Activated B cell treated with CpG ODN at 0.5 μM for 24 hours (primary cell): Measurements from ENCODE around the gene ASAP3. TPM values are rescaled to one million over a fixed set of nuclear protein-coding genes. Genes with fewer than 3 reads are reported as not detected.

Source experiments
- ATAC-seq: fragments of 200-7000 bp; cut with Tn5 transposase; one replicate; pipeline ENCODE4 v1.10.0; 2021; ENCODE audit warnings: low read depth, mild to moderate bottlenecking, moderate library complexity
- CTCF ChIA-PET: fragments of 350-600 bp; sonication (Branson Sonifier 250); formaldehyde crosslinking; loops from one replicate; lab custom pipeline; 2021; ENCODE audit warnings: antibody characterized with exemption; lab: Charles Lee
- POLR2A ChIA-PET: fragments of 350-600 bp; sonication (Branson Sonifier 250); formaldehyde crosslinking; loops from one replicate; lab custom pipeline; 2021; ENCODE audit warnings: antibody characterized with exemption; lab: Charles Lee
- DNase-seq: peaks from one replicate; pipeline ENCODE4 v3.0.0; 2022
- H3K27ac Mint-ChIP-seq: one replicate; pipeline ENCODE4 v1.8.0; 2020; ENCODE audit warnings: mixed read lengths
- H3K27me3 Mint-ChIP-seq: one replicate; pipeline ENCODE4 v1.8.0; 2021; ENCODE audit warnings: mixed read lengths
- H3K36me3 Mint-ChIP-seq: one replicate; pipeline ENCODE4 v1.8.0; 2021; ENCODE audit warnings: low read depth, mixed read lengths
- H3K4me1 Mint-ChIP-seq: one replicate; pipeline ENCODE4 v1.8.0; 2021; ENCODE audit warnings: mixed read lengths
- H3K4me3 Mint-ChIP-seq: one replicate; pipeline ENCODE4 v1.8.0; 2020; ENCODE audit warnings: mild to moderate bottlenecking, mixed read lengths
- H3K9me3 Mint-ChIP-seq: one replicate; pipeline ENCODE4 v1.8.0; 2020; ENCODE audit warnings: mixed read lengths
- intact Hi-C: fragments of 100-400 bp; cut with micrococcal nuclease; formaldehyde crosslinking; loops from one replicate; pipeline ENCODE4 v1.15.1; 2024
- total RNA-seq: library from RNA; stranded (reverse); gene quantifications from 2 replicates; pipeline ENCODE4 v1.2.3, GENCODE V29; 2022
- TF ChIP-seq, protein P1 (sequence below): fragments of 200-600 bp; IDR thresholded peaks from one replicate; pipeline ENCODE4 v1.8.0; 2022; ENCODE audit warnings: antibody characterized with exemption, mild to moderate bottlenecking

The ASAP3 gene
- total RNA-seq: 1.9 and 3.1 TPM in 2 replicates

DNA sequence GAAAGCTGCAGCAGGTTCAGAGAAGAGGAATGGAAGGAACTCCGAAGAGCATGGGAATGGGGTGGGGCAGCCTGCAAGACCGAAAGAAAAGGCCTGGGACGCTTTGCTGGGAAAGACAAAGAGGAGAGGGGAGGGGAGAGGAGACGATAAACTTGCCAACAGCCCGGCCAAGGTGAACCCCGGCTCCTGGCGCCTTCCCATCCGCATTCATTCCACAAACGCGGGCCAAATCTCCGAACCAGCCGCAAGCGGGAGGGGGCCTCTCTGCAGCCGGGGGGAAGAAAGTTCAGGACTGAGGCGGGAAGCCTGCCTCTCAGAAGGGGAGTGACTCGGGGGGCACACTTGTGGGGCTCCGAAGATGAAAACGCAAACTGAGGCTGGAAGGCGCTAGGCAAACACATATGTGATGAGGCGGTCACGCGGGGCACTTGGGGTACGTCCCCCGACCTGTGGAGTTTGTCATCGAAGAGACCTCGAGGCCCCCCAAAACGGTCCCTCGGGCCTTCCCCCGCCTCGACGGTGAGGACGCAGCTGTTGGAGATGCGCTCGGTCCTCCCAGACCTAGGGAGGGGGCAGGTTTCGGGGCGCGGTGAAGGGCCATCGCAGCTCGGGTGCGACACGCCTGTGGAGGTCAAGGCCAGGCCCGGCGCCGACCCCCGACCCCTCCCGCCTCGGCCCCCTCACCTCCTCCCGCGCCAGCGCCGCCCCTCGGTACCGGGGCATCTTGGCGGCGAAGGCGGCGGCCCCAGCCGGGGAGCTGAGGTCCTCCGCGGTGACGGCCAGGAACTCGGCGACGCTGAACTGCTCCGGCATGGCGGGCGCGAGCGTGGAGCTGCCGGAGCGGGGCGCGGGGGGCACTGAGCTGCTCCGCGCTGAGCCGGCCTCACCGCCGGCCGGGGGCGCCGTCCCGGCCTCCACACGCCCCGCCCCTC lies at the start of gene ASAP3:
TSS of gene ASAP3 (minus strand) at position 859 of the 932 bp plus-strand sequence. CDS start at position 813, 46 bp downstream.
- ATAC-seq (peak; percentile 54), DNase-seq (no peak)
- Mint-ChIP-seq H3K9me3 (no peaks in the 10 kb centered on the region), H3K27me3 (peaks cover 4% of the 10 kb centered on the region), H3K4me1 (peaks cover 33% of the 10 kb centered on the region), H3K4me3 (peak within 1 kb of the TSS; percentile 91), H3K27ac (peak within 1 kb of the TSS; percentile 75), H3K36me3 (peaks cover 1% of the 10 kb centered on the region)
- ChIA-PET POLR2A (interaction anchor here (0.5 to 2.1 kb wide), 8 partner anchors 42 to 1094 kb away, joined by 3 to 9 read pairs (median 4); partner anchors contain the start of gene HNRNPR), CTCF (interaction anchor here (0.7 to 2.9 kb wide), 2 partner anchors 14 to 265 kb away, joined by 3 to 25 read pairs; no protein-coding TSS in a partner anchor)
- TF ChIP-seq, protein P1, sequence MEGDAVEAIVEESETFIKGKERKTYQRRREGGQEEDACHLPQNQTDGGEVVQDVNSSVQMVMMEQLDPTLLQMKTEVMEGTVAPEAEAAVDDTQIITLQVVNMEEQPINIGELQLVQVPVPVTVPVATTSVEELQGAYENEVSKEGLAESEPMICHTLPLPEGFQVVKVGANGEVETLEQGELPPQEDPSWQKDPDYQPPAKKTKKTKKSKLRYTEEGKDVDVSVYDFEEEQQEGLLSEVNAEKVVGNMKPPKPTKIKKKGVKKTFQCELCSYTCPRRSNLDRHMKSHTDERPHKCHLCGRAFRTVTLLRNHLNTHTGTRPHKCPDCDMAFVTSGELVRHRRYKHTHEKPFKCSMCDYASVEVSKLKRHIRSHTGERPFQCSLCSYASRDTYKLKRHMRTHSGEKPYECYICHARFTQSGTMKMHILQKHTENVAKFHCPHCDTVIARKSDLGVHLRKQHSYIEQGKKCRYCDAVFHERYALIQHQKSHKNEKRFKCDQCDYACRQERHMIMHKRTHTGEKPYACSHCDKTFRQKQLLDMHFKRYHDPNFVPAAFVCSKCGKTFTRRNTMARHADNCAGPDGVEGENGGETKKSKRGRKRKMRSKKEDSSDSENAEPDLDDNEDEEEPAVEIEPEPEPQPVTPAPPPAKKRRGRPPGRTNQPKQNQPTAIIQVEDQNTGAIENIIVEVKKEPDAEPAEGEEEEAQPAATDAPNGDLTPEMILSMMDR: no peak
- intact Hi-C loops: loop anchor here (1.0 kb wide), 4 partner anchors 45 to 139 kb away; partner anchors contain the start of gene HNRNPR

DNA sequence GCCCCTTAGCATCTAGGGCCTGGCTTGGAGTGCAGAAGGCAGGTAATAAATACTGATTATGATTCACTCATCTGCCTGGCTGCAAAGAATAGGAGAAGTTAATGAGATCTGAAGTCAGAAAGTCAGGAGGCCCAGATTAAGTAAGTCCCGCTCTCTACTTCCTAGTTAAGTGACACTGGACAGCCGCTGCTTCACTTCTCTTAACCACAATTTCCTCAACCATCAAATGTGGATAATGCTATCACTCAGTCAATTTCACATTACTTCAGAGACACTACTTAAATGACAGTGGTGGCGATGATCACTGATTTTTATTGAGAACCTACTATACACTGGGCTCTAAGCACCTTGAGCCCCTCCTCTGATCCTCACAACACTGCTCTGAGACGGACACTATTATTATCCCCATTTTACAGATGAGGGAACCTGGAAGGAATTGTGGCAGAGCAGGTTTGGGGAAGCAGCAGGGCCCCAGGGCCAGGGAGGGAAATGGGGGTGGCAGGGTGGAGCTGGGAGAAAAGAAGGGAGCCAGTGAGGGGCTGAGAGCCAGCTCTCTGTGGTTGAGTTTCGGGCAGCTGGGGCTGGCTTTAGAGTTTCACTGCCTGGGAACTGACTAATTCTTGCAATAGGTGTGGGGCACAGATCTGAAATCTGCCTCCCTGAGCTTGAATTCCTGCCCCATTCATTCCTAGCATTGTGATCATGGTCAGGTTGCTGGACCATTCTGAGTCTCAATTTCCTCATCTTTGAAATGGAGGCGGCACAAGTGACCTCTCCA lies 49.5 kb upstream of the ASAP3 start:
- ChIA-PET POLR2A (interaction anchor here (1.1 to 2.6 kb wide), 2 partner anchors 9 to 158 kb away, joined by 3 to 11 read pairs; partner anchors contain the start of gene RPL11), CTCF (interaction anchor here (1.4 to 4.2 kb wide), 2 partner anchors 36 to 104 kb away, joined by 3 to 32 read pairs; no protein-coding TSS in a partner anchor)
- Mint-ChIP-seq H3K4me3 (no peak overlapping the region), H3K9me3 (no peaks in the 10 kb centered on the region), H3K27ac (peak overlapping the region; percentile 36), H3K27me3 (no peaks in the 10 kb centered on the region), H3K4me1 (peaks cover 71% of the 10 kb centered on the region), H3K36me3 (no peaks in the 10 kb centered on the region)
- ATAC-seq (no peak), DNase-seq (no peak)
- intact Hi-C loops: no loop called here
- TF ChIP-seq, protein P1: no peak

DNA sequence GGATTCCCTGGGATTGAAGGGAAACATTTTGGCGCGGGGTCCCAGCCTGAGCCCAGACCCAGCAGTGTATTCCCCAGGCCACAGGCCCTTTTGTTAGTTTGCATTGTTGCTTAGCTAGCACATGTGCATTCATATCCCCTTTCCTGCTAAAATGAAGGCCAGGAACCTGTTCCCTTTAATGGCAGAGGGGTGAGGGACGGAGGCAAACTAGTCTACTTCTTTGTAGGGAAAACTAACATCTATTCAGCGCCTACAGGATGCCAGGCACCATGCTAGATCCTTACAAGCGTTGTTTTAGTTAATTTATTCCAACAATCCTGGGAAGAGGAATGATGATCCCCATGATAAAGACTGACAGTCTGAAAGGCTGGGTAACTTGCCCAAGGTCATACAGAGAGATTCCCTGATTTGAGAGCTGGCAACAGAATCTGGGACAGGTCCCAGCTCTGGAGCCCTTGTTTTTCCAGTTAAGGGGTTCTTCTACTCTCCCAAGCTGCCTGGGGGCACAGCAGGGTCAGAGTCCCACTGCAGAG lies 47.6 kb upstream of the ASAP3 start:
- CTCF ChIA-PET: interaction anchor here (0.8 to 6.5 kb wide), 5 partner anchors 8 to 105 kb away, joined by 3 to 94 read pairs (median 6); no protein-coding TSS in a partner anchor
- H3K4me1 Mint-ChIP-seq: peaks cover 79% of the 10 kb centered on the region
- H3K27ac Mint-ChIP-seq: peak overlapping the region; percentile 70
- POLR2A ChIA-PET: interaction anchor here (0.5 to 1.9 kb wide), 12 partner anchors 11 to 1716 kb away, joined by 3 to 10 read pairs (median 5); partner anchors contain the start of gene RPL11
- intact Hi-C loops: loop anchor here (1.0 to 2.0 kb wide), 3 partner anchors 8 to 187 kb away; partner anchors contain the start of genes HNRNPR and ZNF436
- no peak for ATAC-seq
- DNase-seq: no peak
- TF ChIP-seq, protein P1: no peak
- no peaks in the 10 kb centered on the region for H3K9me3 Mint-ChIP-seq
- no peaks in the 10 kb centered on the region for H3K27me3 Mint-ChIP-seq
- H3K36me3 Mint-ChIP-seq: no peaks in the 10 kb centered on the region
- peak overlapping the region; percentile 87 for H3K4me3 Mint-ChIP-seq

DNA sequence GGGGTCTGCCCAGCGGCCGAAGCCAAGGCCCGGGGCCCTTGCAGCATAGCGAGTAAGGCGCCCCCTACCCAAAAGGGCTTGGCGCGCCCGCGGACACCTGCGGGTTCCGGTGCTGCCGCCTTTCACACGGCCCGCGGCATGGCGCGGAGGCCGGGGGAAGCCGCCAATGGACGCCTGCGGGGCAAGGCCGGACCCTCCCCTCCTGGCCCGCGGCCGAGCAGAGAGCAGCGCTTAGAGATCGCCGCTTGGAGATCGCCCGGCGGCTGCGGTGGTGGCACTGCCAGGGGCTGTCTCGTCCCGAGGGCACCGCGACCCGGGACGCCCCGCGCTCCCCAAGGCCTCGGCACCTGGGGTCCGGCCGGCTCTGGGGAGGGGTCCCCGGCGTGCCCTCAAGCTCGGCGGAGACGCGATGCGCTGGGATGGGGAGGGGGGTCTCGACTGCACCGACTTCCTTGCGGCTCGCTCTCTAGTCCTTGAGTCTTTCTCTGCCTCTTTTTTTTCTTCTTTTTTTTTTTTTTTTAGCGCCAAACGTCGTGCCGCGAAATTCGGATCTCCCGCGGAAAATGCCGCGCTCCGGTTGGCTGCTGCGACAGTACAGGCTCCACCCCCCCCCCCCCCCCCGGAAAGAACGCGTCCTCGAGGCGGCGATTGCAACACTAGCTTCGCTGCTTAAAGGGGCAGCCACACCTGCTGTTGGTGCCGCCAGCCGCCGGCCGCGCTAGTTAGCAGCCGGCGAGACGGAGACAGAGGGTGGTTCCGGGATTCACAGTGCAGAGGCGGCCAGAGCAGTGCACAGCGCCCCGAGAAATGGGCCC lies 47.0 kb upstream of the ASAP3 start, which contains the start of gene E2F2:
TSS of gene E2F2 (minus strand) at position 487 of the 815 bp plus-strand sequence. CDS start at position 47, 440 bp downstream.
- peaks cover 86% of the 10 kb centered on the region for H3K4me1 Mint-ChIP-seq
- DNase-seq (peak; percentile 68), ATAC-seq (peak; percentile 73)
- TF ChIP-seq, protein P1: no peak
- H3K36me3 Mint-ChIP-seq: no peaks in the 10 kb centered on the region
- no peaks in the 10 kb centered on the region for H3K9me3 Mint-ChIP-seq
- H3K27me3 Mint-ChIP-seq: no peaks in the 10 kb centered on the region
- peak within 1 kb of the TSS; percentile 87 for H3K4me3 Mint-ChIP-seq
- ChIA-PET CTCF (interaction anchor here (1.0 to 6.5 kb wide), 4 partner anchors 8 to 106 kb away, joined by 3 to 94 read pairs (median 6); no protein-coding TSS in a partner anchor), POLR2A (interaction anchor here (0.5 to 1.9 kb wide), 14 partner anchors 11 to 1717 kb away, joined by 3 to 10 read pairs (median 5); partner anchors contain the start of genes HNRNPR and RPL11)
- intact Hi-C loops: loop anchor here (1.0 to 2.0 kb wide), 3 partner anchors 8 to 187 kb away; partner anchors contain the start of genes HNRNPR and ZNF436
- peak within 1 kb of the TSS; percentile 70 for H3K27ac Mint-ChIP-seq
